ENCODE results near the gene TTC28.

Gene TTC28

DNA sequence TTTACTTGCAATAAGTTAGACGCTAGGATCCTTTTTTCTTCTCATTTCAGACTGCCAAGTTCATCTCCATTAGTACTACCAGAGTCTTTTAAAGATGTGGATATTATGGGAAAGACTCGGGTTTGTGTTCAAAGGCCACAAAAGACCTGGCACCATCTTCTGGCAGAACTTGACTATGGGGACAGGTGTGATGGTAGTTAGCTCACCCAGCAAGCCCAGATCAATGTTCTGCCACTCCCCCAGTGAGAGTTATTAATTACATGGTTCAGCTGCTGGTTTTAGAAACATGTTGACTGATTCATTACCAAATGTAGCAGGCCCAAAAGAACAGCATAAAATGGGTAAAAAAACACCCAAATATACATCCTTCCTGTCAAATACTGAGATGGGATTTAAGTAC is 427.1 kb downstream of the TTC28 start:
- no peak for DNase-seq

DNA sequence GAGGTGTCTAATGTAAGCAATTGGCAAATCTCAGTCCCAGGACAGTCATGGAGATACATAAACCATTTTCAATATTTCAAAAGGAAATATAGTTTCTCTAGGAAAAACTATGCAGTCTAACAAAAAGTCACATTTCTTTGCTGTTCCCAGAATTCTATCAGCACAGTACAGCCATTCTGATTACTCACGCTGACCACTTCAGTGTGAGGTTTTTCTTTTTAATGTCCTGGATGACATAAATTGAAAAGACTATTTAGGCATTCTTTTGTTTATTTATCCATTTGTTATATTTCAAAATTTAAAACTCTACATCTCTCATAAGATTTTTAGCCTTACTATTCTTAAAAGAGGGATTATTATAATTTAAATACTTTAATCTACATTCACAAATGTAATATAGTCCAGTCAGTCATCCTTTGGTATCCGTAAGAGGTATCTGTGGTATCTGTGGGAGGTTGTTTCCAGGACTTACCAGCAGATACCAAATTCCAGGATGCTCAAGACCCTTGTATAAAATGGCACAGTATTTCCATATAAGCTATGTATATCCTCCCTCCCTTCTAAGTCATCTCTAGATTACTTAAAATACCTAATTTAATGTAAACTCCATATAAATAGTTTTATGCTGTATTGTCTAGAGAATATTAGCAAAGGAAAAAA is 429.5 kb downstream of the TTC28 start:
- no peak for DNase-seq

DNA sequence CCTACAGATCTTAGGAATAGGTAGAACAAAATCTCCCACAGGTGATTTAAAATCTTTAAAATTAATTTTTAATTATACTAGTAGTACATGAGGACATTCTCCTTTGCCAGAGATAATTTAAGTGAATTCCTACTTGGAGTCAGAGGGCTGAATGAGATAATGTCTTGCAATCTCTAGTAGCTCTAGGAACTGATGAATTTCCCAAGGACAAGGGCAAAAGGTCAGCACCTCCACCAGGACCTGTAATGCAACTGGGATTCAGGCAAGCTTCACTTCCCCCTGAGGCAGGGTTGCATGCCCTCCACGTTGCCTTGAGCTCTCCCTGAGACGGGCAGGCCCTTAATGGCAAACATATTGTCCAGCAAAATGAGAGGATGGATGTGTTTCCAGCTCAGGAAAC is 430.2 kb downstream of the TTC28 start:
- no peak for DNase-seq

DNA sequence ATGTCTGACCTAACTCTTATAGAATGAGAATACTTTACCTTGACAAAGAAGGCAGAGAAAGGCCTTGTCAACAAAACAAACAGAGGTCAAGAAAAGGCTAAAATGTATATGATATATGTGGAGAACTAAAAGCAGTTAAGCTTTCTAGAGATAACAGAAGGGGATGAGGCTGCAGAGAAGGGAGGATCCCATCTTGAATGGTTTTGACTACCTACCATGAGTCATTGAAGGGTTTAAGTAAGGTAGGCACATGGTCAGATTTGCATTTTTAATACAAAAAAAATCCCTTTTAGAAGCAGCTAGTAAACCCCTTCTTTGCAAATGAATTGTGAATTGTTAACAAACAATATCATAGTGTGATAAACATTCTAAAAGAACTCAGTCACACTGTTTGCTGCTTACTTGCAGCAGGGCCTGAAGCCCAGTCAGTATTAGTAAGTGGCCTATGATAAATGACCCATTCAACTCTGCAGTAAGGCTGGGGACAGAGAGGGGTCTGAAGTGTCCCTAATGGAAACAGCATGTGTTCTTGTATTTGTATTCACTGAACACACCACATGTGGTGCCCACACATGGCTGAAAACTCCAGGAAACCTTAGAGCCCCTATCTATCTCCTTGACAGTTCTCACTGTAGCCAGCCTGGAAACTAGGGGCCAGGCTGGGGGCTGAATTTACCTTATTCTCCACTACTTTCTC is 431.8 kb downstream of the TTC28 start:
- DNase-seq, result no peak

DNA sequence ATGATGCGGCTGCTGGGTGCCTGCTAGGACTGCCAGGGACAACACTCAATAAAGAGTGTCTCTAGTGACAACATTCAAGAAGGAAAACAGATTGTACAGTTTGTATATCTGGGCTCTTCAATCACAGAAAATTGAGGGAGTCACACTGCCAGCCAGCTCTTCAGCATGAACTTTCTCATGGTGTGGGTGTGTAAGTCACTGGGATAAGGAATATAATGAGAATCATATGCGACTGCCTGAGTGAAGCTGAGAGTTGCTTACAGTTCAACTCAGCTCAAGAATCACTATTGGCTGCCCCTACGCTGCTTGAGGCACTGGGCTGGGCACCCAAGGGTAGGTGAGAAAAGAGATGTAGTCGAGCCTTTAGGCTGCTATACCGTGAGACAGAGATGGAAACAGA is 432.5 kb downstream of the TTC28 start:
- DNase-seq, result no peak

- DNase-seq, result no peak
These were observed 433.2 kb downstream of the TTC28 start for GRCh38 chr22:28246397-28246796.

DNA sequence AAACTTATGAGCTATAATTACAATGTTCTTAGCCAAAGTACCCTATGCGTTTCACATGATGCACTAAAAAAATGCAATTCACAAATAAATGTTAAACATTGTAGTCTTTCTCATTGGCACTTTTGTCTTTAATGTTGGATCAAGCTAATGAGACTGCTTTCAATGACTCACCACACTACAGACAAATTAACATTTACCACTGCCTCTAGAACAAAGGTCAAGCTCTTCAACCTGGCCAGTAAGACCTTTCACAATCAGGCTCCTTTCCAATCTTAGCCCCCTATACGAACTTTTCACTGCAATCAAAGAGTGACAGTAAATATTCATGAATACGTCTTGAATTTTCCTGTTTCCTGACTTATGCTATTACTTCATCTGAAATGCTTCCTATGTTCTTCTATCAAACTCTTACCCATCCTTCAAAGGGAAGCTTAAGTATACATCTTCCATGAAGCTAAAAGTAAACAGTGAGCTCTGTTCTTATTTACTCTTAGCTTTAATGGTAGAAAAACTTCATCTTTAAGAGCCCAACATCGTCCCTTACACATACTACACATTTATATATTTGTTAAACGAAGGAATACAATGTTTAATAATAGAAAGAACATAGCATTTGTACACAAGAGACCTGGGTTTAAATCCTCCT is 433.9 kb downstream of the TTC28 start:
- no peak for DNase-seq

- no peak for DNase-seq
These were observed 434.9 kb downstream of the TTC28 start for GRCh38 chr22:28244757-28245156.

DNA sequence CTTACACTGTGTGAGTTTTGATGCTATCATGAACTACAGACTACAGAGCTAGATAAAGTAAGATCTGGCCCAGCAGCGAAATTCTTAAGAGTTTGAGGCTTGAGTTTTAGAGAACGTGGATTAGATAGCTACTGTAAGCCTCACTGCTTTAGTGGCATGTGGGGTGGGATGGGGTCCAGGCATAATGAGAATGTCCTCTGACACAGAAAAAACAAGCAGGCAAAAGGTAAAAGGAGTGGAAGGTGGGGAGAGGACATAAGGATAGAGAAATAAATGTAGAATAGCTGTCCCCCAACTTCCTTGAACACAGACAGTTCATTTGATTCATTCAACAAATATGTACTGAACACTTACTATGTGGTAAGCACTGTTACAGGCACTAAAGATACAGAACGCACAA is 436.1 kb downstream of the TTC28 start:
- DNase-seq, result no peak

- DNase-seq, result no peak
These were observed 437.9 kb downstream of the TTC28 start for GRCh38 chr22:28241656-28242290.

GRCh38 chr22:28239941-28240340 is 439.7 kb downstream of the TTC28 start:
- DNase-seq, result no peak

GRCh38 chr22:28237783-28238182 is 441.9 kb downstream of the TTC28 start:
- no peak for DNase-seq

GRCh38 chr22:28237112-28237511 is 442.5 kb downstream of the TTC28 start:
- DNase-seq, result no peak

DNA sequence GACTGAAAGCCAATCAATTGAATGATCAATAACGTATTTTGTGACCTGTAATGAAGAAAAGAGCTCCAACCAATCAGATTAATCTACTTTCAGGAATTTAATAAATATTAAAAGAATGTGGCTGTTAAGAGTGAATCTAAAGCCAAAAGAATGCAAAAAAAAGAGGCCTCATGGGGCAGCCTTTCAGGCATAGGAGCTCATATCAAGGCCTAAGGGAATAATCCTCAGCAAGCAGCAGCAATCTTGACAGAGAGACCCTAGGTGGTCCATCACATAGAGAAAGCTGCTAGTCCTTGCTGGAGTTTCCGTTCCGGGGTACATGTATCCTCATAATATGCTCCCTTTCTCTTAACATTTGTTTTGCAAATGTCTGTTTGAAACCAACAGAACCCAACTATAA is 447.4 kb downstream of the TTC28 start:
- no peak for DNase-seq

- no peak for DNase-seq
These were observed 448.2 kb downstream of the TTC28 start for GRCh38 chr22:28231441-28231840.

- DNase-seq, result no peak
These were observed 449.0 kb downstream of the TTC28 start for GRCh38 chr22:28230671-28231070.

GRCh38 chr22:28229566-28230485 is 449.8 kb downstream of the TTC28 start:
- no peak for DNase-seq

GRCh38 chr22:28223826-28224225 is 455.8 kb downstream of the TTC28 start:
- no peak for DNase-seq

DNA sequence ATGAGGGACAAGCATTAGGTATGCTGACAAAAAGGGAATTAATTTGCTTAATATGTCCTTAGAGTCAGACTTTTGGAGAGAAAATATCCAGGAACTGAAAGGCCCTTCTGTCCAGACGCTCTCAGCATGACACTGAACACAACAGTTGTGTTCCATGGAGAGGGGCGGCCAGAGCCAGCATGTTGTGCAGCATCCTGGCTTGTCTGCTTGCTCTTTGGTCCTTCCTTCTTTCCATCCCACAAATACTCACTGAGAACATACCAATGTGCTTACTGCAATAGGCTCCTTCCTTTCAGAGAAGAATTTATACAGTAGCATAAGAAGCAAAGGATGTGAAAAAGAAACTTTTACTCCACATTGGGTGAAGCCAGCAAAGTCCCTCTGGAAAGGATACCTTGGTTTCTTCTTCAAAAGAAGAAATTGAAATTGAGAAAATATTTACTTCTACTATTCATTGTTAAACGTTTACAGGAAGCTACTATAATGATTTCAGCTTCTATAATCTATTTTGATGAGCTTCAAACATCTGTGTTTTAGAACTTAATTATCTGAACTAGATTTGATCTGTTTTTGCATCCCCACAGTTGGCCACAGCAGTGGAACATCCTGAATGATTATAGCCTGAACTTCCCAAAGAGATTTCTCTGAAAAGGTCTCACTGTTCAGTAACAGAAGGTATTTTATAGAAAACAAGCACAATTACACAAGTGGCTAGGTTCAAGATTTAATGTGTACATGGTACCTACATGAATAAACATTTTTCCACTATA is 456.5 kb downstream of the TTC28 start:
- DNase-seq, result no peak

DNA sequence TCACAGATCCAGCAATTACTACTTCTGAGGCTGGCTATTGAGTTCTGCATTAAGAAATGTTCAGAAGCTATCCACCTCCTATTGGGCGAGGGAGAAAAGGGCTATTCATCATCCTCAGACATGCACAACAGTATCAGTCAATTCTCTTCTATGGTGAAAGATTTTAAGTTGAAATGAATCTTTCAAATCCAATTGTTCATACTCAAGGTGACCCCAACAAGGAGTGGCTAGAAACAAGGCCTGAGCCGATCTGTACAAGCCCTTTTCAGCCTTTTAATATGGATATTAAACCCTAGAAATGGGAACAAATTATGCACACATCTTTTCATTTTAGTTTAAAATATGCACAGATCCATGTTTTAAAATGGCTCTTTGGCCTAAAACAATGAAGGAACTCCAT is 457.1 kb downstream of the TTC28 start:
- no peak for DNase-seq

- no peak for DNase-seq
These were observed 457.6 kb downstream of the TTC28 start for GRCh38 chr22:28222052-28222451.

All from stimulated activated CD4-positive, alpha-beta T cell treated with anti-CD3 and anti-CD28 coated beads, Interleukin-2, amount 100 ng/mL, for 24 hours (primary cell).